ENCODE measurements around the gene TARBP1. TPM values are rescaled to one million over a fixed set of nuclear protein-coding genes. Genes with fewer than 3 reads are reported as not detected.
A peak's percentile ranks its signal among the peaks of the same experiment; 100 is the strongest.

TARBP1 gene
- total RNA-seq, 4 donors from 2014 or later: 19.9 to 44.4 (median 27.6) TPM

DNA sequence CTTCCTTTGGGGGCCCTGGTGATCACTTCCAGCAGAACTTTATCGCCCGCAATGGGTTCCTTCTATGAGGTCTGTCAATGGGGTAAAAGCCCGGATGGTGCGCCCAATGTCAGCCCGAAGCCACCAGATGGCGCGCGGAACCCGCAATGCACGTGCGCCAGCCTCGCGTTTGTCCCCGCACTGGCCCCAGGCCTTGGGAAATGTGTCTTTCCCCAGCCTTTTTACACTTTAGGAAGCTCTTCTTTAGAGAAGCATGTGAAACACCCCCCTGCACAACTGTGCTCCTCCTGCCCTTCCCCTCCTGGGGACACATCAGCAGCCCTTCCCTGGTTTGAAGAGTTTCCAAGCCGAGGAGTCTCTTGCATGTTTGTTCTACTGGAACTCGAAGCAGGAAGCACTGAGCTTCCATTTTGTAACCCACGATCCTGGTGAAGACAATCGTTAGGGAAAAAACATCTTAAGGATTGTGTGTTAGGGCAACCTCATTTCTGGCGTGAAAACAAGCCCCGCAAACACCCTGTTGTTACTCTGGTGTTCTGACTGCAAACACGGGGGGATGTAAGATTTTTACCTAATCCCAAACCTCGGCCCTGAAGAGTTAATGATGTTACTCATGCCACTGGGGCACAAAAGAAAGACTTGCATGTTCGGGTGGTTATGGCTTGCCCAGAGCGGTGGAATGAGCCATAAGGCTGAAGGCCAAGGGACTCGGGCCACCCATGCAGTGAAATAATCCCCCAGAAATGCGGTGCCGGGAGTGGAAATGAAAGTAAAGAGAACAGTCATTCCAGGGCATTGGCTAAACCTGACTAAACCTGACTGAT, 20.4 kb upstream of the TARBP1 start:
- Histone ChIP-seq H3K36me3 (no peaks in the 10 kb centered on the region), H3K4me1 (peaks cover 8 to 25% (median 18%) of the 10 kb centered on the region in 4 donors), H3K9me3 (no peaks in the 10 kb centered on the region), H3K27ac (peak overlapping the region; percentile 84 to 87 (median 86)), H3K4me3 (peak overlapping the region in 1 of 4 donors; percentile 21), H3K27me3 (no peaks in the 10 kb centered on the region)
- peak; percentile 93 for DNase-seq
- TF ChIP-seq POLR2AphosphoS5 (IDR thresholded peaks at IDR 0.05) (peak; percentile 53 to 69 (median 63)), EP300 (IDR thresholded peaks at IDR 0.05; ENCODE audit: low read depth) (no peak), POLR2A (IDR thresholded peaks at IDR 0.05) (peak; percentile 19)
- TF ChIP-seq, protein P1, sequence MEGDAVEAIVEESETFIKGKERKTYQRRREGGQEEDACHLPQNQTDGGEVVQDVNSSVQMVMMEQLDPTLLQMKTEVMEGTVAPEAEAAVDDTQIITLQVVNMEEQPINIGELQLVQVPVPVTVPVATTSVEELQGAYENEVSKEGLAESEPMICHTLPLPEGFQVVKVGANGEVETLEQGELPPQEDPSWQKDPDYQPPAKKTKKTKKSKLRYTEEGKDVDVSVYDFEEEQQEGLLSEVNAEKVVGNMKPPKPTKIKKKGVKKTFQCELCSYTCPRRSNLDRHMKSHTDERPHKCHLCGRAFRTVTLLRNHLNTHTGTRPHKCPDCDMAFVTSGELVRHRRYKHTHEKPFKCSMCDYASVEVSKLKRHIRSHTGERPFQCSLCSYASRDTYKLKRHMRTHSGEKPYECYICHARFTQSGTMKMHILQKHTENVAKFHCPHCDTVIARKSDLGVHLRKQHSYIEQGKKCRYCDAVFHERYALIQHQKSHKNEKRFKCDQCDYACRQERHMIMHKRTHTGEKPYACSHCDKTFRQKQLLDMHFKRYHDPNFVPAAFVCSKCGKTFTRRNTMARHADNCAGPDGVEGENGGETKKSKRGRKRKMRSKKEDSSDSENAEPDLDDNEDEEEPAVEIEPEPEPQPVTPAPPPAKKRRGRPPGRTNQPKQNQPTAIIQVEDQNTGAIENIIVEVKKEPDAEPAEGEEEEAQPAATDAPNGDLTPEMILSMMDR (IDR thresholded peaks at IDR 0.05): peak; percentile 90 to 97 (median 92)
- in situ Hi-C loops (cut with MboI; ENCODE audit: low pct_ligation_motif_present in 1 of 4, low pct_unique_long_range_greater_than_20kb in 1 of 4, low sequenced_read_pairs in 3 of 4): loop anchor here in 3 of 4 donors (5.0 to 25.0 kb wide), 3 partner anchors 585 to 913 kb away; no protein-coding TSS in a partner anchor
- 18 to 19% methylated on average over 5 to 27 of the region's 27 CpGs for WGBS, 2 donors (ENCODE audit: low coverage in 1 of 2)
- intact Hi-C loops (cut with DNase I; ENCODE audit: low total_unique reads): loop anchor here (5.0 to 10.0 kb wide), 2 partner anchors 225 to 583 kb away; no protein-coding TSS in a partner anchor

DNA sequence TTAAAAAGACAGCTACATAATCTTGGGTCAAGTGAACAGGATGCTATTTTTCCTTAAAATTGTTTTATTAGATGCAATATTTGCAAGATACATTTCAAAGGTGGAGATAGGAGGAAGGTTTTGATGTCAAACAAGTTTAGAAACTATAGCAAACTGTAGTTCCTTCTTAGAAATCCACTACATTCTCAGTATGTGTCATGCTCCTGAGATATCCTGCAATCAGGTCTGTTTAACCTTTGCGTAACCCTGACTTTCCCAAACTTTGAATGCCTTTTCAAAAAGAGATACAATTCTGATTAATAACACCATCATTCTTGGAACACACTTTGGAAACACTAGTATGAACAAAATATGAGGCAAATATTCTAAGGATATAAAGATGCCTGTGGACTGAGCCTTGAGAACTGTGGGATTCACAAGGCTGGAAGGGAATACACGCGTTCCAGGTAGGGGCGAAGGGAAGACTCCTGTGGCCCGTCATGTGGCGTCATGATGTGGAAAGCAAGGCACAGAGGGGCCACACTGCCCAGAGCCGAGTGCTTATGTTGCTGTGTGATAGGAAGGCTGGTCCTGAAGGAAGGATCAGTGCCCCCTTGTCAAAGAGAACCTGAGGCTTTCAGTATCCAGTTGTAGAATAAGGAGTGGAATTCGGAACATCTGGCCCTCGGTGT, 19.6 kb upstream of the TARBP1 start:
- 43 to 57% methylated on average over 9 of the region's 9 CpGs for WGBS, 2 donors (ENCODE audit: low coverage in 1 of 2)
- H3K27me3 ChIP-seq: no peaks in the 10 kb centered on the region
- TF ChIP-seq EP300 (IDR thresholded peaks at IDR 0.05; ENCODE audit: low read depth) (no peak), POLR2AphosphoS5 (IDR thresholded peaks at IDR 0.05) (no peak), POLR2A (IDR thresholded peaks at IDR 0.05) (no peak)
- TF ChIP-seq, protein P1 (IDR thresholded peaks at IDR 0.05): no peak
- in situ Hi-C loops (cut with MboI; ENCODE audit: low pct_ligation_motif_present in 1 of 4, low pct_unique_long_range_greater_than_20kb in 1 of 4, low sequenced_read_pairs in 3 of 4): loop anchor here in 3 of 4 donors (5.0 to 25.0 kb wide), 3 partner anchors 586 to 914 kb away; no protein-coding TSS in a partner anchor
- intact Hi-C loops (cut with DNase I; ENCODE audit: low total_unique reads): loop anchor here (5.0 to 10.0 kb wide), 2 partner anchors 226 to 584 kb away; no protein-coding TSS in a partner anchor
- H3K9me3 ChIP-seq: no peaks in the 10 kb centered on the region
- DNase-seq: no peak
- no peak overlapping the region for H3K4me3 ChIP-seq
- peak overlapping the region; percentile 84 to 87 (median 86) for H3K27ac ChIP-seq
- no peaks in the 10 kb centered on the region for H3K36me3 ChIP-seq
- H3K4me1 ChIP-seq: peaks cover 8 to 25% (median 18%) of the 10 kb centered on the region in 4 donors

DNA sequence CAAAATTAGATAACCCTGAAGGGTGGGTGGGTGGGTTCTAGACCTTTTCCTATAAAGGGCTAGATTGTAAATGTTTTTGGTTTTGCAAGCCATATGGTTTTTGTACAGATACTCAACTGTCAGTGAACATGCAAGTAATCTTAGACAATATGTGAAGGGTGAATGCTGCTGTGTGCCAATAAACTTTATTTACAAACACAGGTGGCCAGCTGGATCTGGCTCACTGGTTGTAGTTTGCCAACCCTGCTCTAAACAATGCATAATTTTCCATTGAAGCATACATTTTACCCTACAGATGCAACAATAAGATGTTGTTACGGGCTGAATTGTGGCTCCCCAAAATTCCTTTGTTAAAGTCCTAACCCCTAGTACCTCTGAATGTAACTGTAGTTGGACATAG, 18.6 kb upstream of the TARBP1 start:
- intact Hi-C loops (cut with DNase I; ENCODE audit: low total_unique reads) (loop anchor here (5.0 to 10.0 kb wide), 2 partner anchors 227 to 585 kb away; no protein-coding TSS in a partner anchor), in situ Hi-C loops (cut with MboI; ENCODE audit: low pct_ligation_motif_present in 1 of 4, low pct_unique_long_range_greater_than_20kb in 1 of 4, low sequenced_read_pairs in 3 of 4) (loop anchor here in 3 of 4 donors (5.0 to 25.0 kb wide), 3 partner anchors 587 to 915 kb away; no protein-coding TSS in a partner anchor)
- Histone ChIP-seq H3K4me1 (peaks cover 8 to 25% (median 18%) of the 10 kb centered on the region in 4 donors), H3K4me3 (no peak overlapping the region), H3K27ac (no peak overlapping the region), H3K36me3 (no peaks in the 10 kb centered on the region), H3K9me3 (no peaks in the 10 kb centered on the region), H3K27me3 (no peaks in the 10 kb centered on the region)
- TF ChIP-seq EP300 (IDR thresholded peaks at IDR 0.05; ENCODE audit: low read depth): no peak
- no peak for TF ChIP-seq POLR2A (IDR thresholded peaks at IDR 0.05)
- TF ChIP-seq, protein P1 (IDR thresholded peaks at IDR 0.05): no peak
- no peak for TF ChIP-seq POLR2AphosphoS5 (IDR thresholded peaks at IDR 0.05)
- DNase-seq: no peak
- WGBS, 2 donors (ENCODE audit: low coverage in 1 of 2): 100% methylated on average over 1 of the region's 1 CpG; no CpG with 5 or more reads in 1 of the 2 donors

All from transverse colon (tissue), 4 donors.